HepG2 (cell line): Measurements from ENCODE around the gene RPS25. TPM values are rescaled to one million over a fixed set of nuclear protein-coding genes. Genes with fewer than 3 reads are reported as not detected.

ENCODE experiments used
- ATM ChIP-seq: fragments of 450-650 bp; IDR thresholded peaks from 2 replicates; pipeline ENCODE4 v1.7.1; 2017; ENCODE audit warnings: mild to moderate bottlenecking, borderline replicate concordance
- CBX2 ChIP-seq, 2 experiments: fragments of 200-600 bp in 1 of 2; sonication (generic); formaldehyde crosslinking in 1 of 2; IDR thresholded peaks; 2 replicates each; pipeline versions ENCODE4 v1.7.0 to v1.8.1; 2018 to 2022; ENCODE audit warnings: low read depth in 2 of 2, low read length in 1 of 2, mild to moderate bottlenecking in 1 of 2, missing genetic modification reagents in 1 of 2
- IRF2 ChIP-seq: IDR thresholded peaks from 2 replicates; pipeline ENCODE4 v1.6.1; 2018; ENCODE audit warnings: missing genetic modification reagents, missing compliant biosample characterization
- KDM3A ChIP-seq: IDR thresholded peaks from 2 replicates; pipeline ENCODE4 v1.6.1; 2018; ENCODE audit warnings: low read depth, missing compliant biosample characterization
- NBN ChIP-seq: fragments of 450-650 bp; conservative IDR thresholded peaks from 2 replicates; pipeline ENCODE4 v1.6.1; 2017
- NFYB ChIP-seq: sonication (generic); formaldehyde crosslinking; IDR thresholded peaks from 2 replicates; pipeline ENCODE4 v1.4.0; 2020; ENCODE audit warnings: missing genetic modification reagents
- NR2F1 ChIP-seq, 2 experiments: fragments of 450-650 bp in 1 of 2; formaldehyde crosslinking in 1 of 2; IDR thresholded peaks; 2 replicates each; pipeline versions ENCODE4 v1.5.0 to v1.6.1; 2016 to 2020; ENCODE audit warnings: mild to moderate bottlenecking in 1 of 2, missing compliant biosample characterization in 1 of 2, missing genetic modification reagents in 1 of 2, moderate library complexity in 1 of 2
- NRL ChIP-seq: sonication (generic); formaldehyde crosslinking; IDR thresholded peaks from 2 replicates; pipeline ENCODE4 v1.5.0; 2020; ENCODE audit warnings: missing genetic modification reagents, mild to moderate bottlenecking, moderate library complexity, borderline replicate concordance
- SP1 ChIP-seq, 2 experiments: fragments of 450-650 bp in 1 of 2; sonication (generic) in 1 of 2; formaldehyde crosslinking in 1 of 2; IDR thresholded peaks; 2 replicates each; pipeline versions ENCODE4 v1.4.0 to v1.6.1; 2016 to 2020; ENCODE audit warnings: missing genetic modification reagents in 1 of 2
- TIGD3 ChIP-seq: sonication (generic); formaldehyde crosslinking; IDR thresholded peaks from 2 replicates; pipeline ENCODE4 v1.5.1; 2020; ENCODE audit warnings: mild to moderate bottlenecking, missing genetic modification reagents, borderline replicate concordance
- ZBTB1 ChIP-seq: sonication (generic); formaldehyde crosslinking; IDR thresholded peaks from 2 replicates; pipeline ENCODE4 v1.4.0; 2020; ENCODE audit warnings: missing genetic modification reagents, borderline replicate concordance
- ZBTB14 ChIP-seq: sonication (generic); formaldehyde crosslinking; IDR thresholded peaks from 2 replicates; pipeline ENCODE4 v1.4.0; 2020; ENCODE audit warnings: missing genetic modification reagents
- ZEB1 ChIP-seq: IDR thresholded peaks from 2 replicates; pipeline ENCODE4 v1.6.1; 2012; ENCODE audit warnings: mild to moderate bottlenecking, low read depth, inconsistent platforms; ENCODE audit not compliant: insufficient replicate concordance
- ZNF317 ChIP-seq: sonication (generic); formaldehyde crosslinking; IDR thresholded peaks from 2 replicates; pipeline ENCODE4 v1.5.0; 2020; ENCODE audit warnings: mild to moderate bottlenecking, missing genetic modification reagents
- ZNF446 ChIP-seq: sonication (generic); formaldehyde crosslinking; IDR thresholded peaks from 2 replicates; pipeline ENCODE4 v1.5.0; 2020; ENCODE audit warnings: mild to moderate bottlenecking, missing genetic modification reagents
- ZNF747 ChIP-seq: sonication (generic); formaldehyde crosslinking; IDR thresholded peaks from 2 replicates; pipeline ENCODE4 v1.8.1; 2023; ENCODE audit warnings: missing genetic modification reagents, mild to moderate bottlenecking, borderline replicate concordance
- polyA plus RNA-seq, 8 experiments: library from polyadenylated mRNA; depleted of rRNA in 3 of 8; stranded (reverse) in 7 of 8; unstranded in 1 of 8; fragments of >200 nt; fragmentation: Illumina TruSeq in 4 of 8; extraction: Trizol in 4 of 8; gene quantifications; 2 replicates each; pipeline versions ENCODE4 v1.2.1 to v1.2.3, GENCODE V29; 2011 to 2016; ENCODE audit warnings: low read depth in 4 of 8, missing spikeins in 1 of 8, mixed read lengths in 1 of 8; ENCODE audit not compliant: insufficient read depth in 1 of 8
- total RNA-seq, 5 experiments: library from RNA; depleted of rRNA; stranded (reverse); fragments of >200 nt; fragmentation: Illumina TruSeq; extraction: Trizol; gene quantifications; 2 replicates each; pipeline ENCODE4 v1.2.3, GENCODE V29; 2016; ENCODE audit warnings: low read depth in 1 of 5
- TF ChIP-seq, protein P1 (sequence below), 2 experiments: sonication (generic) in 1 of 2; formaldehyde crosslinking in 1 of 2; IDR thresholded peaks; 2 replicates each; pipeline versions ENCODE4 v1.4.0 to v1.6.1; 2016 to 2020; ENCODE audit warnings: borderline replicate concordance in 1 of 2, low read depth in 1 of 2, mild to moderate bottlenecking in 1 of 2, missing genetic modification reagents in 1 of 2
- TF ChIP-seq, protein P2 (sequence below): sonication (generic); formaldehyde crosslinking; IDR thresholded peaks from 2 replicates; pipeline ENCODE4 v1.8.1; 2023; ENCODE audit warnings: missing genetic modification reagents, inconsistent platforms, borderline replicate concordance
- TF ChIP-seq, protein P3 (sequence below): sonication (generic); formaldehyde crosslinking; IDR thresholded peaks from 2 replicates; pipeline ENCODE4 v1.5.0; 2020; ENCODE audit warnings: missing genetic modification reagents

The RPS25 gene
- total and polyA plus RNA-seq, 2 of the 13 experiments (the other 11 are each of a cell fraction or from before 2014, with no cell fraction given) = 839 to 1,415 TPM

DNA sequence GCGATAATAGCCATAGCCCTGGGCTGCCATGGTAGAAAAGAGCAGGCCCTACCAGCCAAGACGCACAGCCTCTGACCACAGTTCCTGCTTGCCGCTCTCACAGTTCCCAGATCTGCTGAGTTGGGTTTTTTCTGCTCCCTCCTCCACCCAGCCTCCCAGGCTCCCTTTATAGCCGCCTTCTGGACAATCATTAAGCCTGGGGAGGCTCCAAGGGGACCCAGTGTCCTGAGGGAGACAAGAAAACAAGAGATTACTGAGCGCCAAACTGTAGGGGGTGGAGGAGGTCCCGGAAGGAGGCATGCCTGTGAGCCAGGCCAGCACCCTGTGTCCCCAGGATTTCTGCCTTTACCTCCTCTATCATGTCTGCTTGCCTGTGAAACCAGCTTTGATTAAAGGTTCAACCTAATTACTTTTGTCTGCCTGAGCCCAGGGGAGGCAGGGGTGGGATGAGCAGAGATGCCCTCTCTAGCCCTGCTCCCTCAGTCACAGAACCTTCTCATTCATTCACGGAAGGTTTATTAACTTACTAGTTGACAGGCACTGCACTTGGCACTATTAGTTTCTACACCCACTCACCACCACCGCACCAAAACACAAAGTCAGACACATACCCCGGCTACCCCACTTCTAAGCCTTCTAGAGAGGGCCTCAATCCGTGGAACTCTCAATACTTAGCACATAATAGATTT, 11.3 kb upstream of the RPS25 start (continued):
- TF ChIP-seq, protein P1, sequence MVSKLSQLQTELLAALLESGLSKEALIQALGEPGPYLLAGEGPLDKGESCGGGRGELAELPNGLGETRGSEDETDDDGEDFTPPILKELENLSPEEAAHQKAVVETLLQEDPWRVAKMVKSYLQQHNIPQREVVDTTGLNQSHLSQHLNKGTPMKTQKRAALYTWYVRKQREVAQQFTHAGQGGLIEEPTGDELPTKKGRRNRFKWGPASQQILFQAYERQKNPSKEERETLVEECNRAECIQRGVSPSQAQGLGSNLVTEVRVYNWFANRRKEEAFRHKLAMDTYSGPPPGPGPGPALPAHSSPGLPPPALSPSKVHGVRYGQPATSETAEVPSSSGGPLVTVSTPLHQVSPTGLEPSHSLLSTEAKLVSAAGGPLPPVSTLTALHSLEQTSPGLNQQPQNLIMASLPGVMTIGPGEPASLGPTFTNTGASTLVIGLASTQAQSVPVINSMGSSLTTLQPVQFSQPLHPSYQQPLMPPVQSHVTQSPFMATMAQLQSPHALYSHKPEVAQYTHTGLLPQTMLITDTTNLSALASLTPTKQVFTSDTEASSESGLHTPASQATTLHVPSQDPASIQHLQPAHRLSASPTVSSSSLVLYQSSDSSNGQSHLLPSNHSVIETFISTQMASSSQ (IDR thresholded peaks at IDR 0.05; ENCODE audit: low read depth) = peak; percentile 98
- TF ChIP-seq, protein P1 (CRISPR knock-in tag; IDR thresholded peaks at IDR 0.05; ENCODE audit: borderline replicate concordance) = peak; percentile 98
- TF ChIP-seq NRL (no peak), ZNF446 (no peak), CBX2 (IDR thresholded peaks at IDR 0.05; ENCODE audit: low read depth, low read length) (no peak), CBX2 (CRISPR knock-in tag; IDR thresholded peaks at IDR 0.05; ENCODE audit: low read depth) (no peak), NBN (no peak), TIGD3 (no peak), ATM (no peak), IRF2 (CRISPR knock-in tag) (no peak; the same call in 1 of the 2 replicates), NFYB (no peak), ZBTB1 (no peak), KDM3A (CRISPR knock-in tag) (no peak), NR2F1 (CRISPR knock-in tag; IDR thresholded peaks at IDR 0.05) (0 out of 4 replicates have a peak, but pooled peaks of 1 of the 2 experiments have one; percentile 15), ZNF747 (CRISPR knock-in tag) (peak; percentile 52; the same call in 1 of the 2 replicates), ZBTB14 (CRISPR knock-in tag) (no peak), ZEB1 (no peak), SP1 (IDR thresholded peaks at IDR 0.05) (no peak), SP1 (CRISPR knock-in tag; IDR thresholded peaks at IDR 0.05) (no peak), ZNF317 (no peak)
- TF ChIP-seq, protein P2, sequence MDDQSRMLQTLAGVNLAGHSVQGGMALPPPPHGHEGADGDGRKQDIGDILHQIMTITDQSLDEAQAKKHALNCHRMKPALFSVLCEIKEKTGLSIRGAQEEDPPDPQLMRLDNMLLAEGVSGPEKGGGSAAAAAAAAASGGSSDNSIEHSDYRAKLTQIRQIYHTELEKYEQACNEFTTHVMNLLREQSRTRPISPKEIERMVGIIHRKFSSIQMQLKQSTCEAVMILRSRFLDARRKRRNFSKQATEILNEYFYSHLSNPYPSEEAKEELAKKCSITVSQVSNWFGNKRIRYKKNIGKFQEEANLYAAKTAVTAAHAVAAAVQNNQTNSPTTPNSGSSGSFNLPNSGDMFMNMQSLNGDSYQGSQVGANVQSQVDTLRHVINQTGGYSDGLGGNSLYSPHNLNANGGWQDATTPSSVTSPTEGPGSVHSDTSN (CRISPR knock-in tag) = no peak
- TF ChIP-seq, protein P3, sequence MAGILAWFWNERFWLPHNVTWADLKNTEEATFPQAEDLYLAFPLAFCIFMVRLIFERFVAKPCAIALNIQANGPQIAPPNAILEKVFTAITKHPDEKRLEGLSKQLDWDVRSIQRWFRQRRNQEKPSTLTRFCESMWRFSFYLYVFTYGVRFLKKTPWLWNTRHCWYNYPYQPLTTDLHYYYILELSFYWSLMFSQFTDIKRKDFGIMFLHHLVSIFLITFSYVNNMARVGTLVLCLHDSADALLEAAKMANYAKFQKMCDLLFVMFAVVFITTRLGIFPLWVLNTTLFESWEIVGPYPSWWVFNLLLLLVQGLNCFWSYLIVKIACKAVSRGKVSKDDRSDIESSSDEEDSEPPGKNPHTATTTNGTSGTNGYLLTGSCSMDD (CRISPR knock-in tag) = no peak
